Panc1 (cell line): ENCODE measurements around the gene GHRHR.

Experiments
- CTCF ChIP-seq: fragments of 450-650 bp; IDR thresholded peaks from 2 replicates; pipeline ENCODE4 v1.5.1; 2017; ENCODE audit warnings: mild to moderate bottlenecking
- POLR2AphosphoS5 ChIP-seq: IDR thresholded peaks from 2 replicates; pipeline ENCODE4 v1.6.1; 2012; ENCODE audit warnings: mild to moderate bottlenecking, low read depth, low read length, moderate library complexity
- REST ChIP-seq, 2 experiments: IDR thresholded peaks; 2 replicates each; pipeline ENCODE4 v1.6.1; 2011 to 2012; ENCODE audit warnings: low read depth in 2 of 2, control low read depth in 1 of 2, low read length in 1 of 2, mild to moderate bottlenecking in 1 of 2, moderate library complexity in 1 of 2; ENCODE audit not compliant: insufficient read depth in 1 of 2

GRCh38 chr7:30938435-30939316 lies 25.1 kb upstream of the GHRHR start:
- TF ChIP-seq CTCF (peak; percentile 100), REST (IDR thresholded peaks at IDR 0.05; ENCODE audit: insufficient read depth in 1 of 2, low read depth in 2 of 2, low read length in 1 of 2) (no peak), POLR2AphosphoS5 (no peak)
